VCaP (cell line): ENCODE data around the gene USF3.
A peak's percentile ranks its signal among the peaks of the same experiment; 100 is the strongest.

ENCODE experiments used
- H3K27ac ChIP-seq: fragments of 450-650 bp; 2 replicates; pipeline ENCODE4 v1.5.1; 2017
- CTCF ChIP-seq: fragments of 450-650 bp; conservative IDR thresholded peaks from 2 replicates; pipeline ENCODE4 v1.5.1; 2017; ENCODE audit warnings: mild to moderate bottlenecking, moderate library complexity

The USF3 gene

GRCh38 chr3:113695786-113696645 lies at the start of gene USF3:
Gene USF3, minus strand, starts transcription at chr3:113696642. Its CDS starts 21,764 bp downstream, at chr3:113674878.
- TF ChIP-seq CTCF = no peak

GRCh38 chr3:113745756-113746547 lies 49.5 kb upstream of the USF3 start, which contains the start of gene NAA50:
Gene NAA50, minus strand, starts transcription at chr3:113746249. Its CDS starts 300 bp downstream, at chr3:113745949.
- no peak for TF ChIP-seq CTCF
- peak within 1 kb of the TSS; percentile 98 for H3K27ac ChIP-seq

More at GRCh38 chr3:113695786-113696645, at the start of gene USF3:
- peak within 1 kb of the TSS; percentile 90 for H3K27ac ChIP-seq

- peak; percentile 76 for TF ChIP-seq CTCF
Measured at GRCh38 chr3:113744941-113745755, 48.7 kb upstream of the USF3 start.

GRCh38 chr3:113743006-113743630 lies 46.7 kb upstream of the USF3 start:
- no peak overlapping the region for H3K27ac ChIP-seq
- no peak for TF ChIP-seq CTCF

More at GRCh38 chr3:113744941-113745755, 48.7 kb upstream of the USF3 start:
- peak overlapping the region; percentile 98 for H3K27ac ChIP-seq

- H3K27ac ChIP-seq = no peak overlapping the region
- no peak for TF ChIP-seq CTCF
Measured at GRCh38 chr3:113741620-113742019, 45.2 kb upstream of the USF3 start.

GRCh38 chr3:113741086-113741485 lies 44.6 kb upstream of the USF3 start:
- TF ChIP-seq CTCF = no peak
- no peak overlapping the region for H3K27ac ChIP-seq
